K562 (cell line): ENCODE results near the gene DNAJC18. TPM values are rescaled to one million over a fixed set of nuclear protein-coding genes. Genes with fewer than 3 reads are reported as not detected.

Experiments used
- C11orf30 ChIP-seq: fragments of 450-650 bp; IDR thresholded peaks from 2 replicates; pipeline ENCODE4 v1.6.1; 2016; ENCODE audit warnings: low read depth, mild to moderate bottlenecking
- CGGBP1 ChIP-seq: fragments of 250-450 bp; sonication (Bioruptor Pico); IDR thresholded peaks from 2 replicates; pipeline ENCODE4 v1.9.0; 2021; ENCODE audit warnings: mild to moderate bottlenecking
- CHAMP1 ChIP-seq: fragments of 450-650 bp; IDR thresholded peaks from 2 replicates; pipeline ENCODE4 v1.6.1; 2016; ENCODE audit warnings: mild to moderate bottlenecking
- COPS2 ChIP-seq: fragments of 450-650 bp; conservative IDR thresholded peaks from 2 replicates; pipeline ENCODE4 v1.6.1; 2016; ENCODE audit warnings: mild to moderate bottlenecking, moderate library complexity
- CTCF ChIP-seq, 3 experiments: IDR thresholded peaks in 2 of 3; conservative IDR thresholded peaks in 1 of 3; 2 replicates each; pipeline ENCODE4 v1.5.1; 2011 to 2012; ENCODE audit warnings: low read length in 3 of 3, mild to moderate bottlenecking in 3 of 3, control low read depth in 2 of 3, improper control_type of control experiment in 1 of 3, inconsistent platforms in 1 of 3, low read depth in 1 of 3, mixed read lengths in 1 of 3, moderate library complexity in 1 of 3; ENCODE audit not compliant: insufficient read depth in 2 of 3
- E2F5 ChIP-seq: sonication (generic); formaldehyde crosslinking; IDR thresholded peaks from 2 replicates; pipeline ENCODE4 v1.8.0; 2022; ENCODE audit warnings: mild to moderate bottlenecking, missing genetic modification reagents
- ETS2 ChIP-seq: IDR thresholded peaks from 2 replicates; pipeline ENCODE4 v1.6.1; 2016; ENCODE audit warnings: borderline replicate concordance, missing genetic modification characterization, mild to moderate bottlenecking, moderate library complexity, missing compliant biosample characterization; ENCODE audit not compliant: poor library complexity, severe bottlenecking
- HLTF ChIP-seq: fragments of 450-650 bp; IDR thresholded peaks from 2 replicates; pipeline ENCODE4 v1.6.1; 2016
- MAFG ChIP-seq: fragments of 450-650 bp; conservative IDR thresholded peaks from 2 replicates; pipeline ENCODE4 v1.6.1; 2016; ENCODE audit warnings: missing genetic modification characterization, missing compliant biosample characterization
- MTF1 ChIP-seq: fragments of 250-450 bp; sonication (Bioruptor Pico); IDR thresholded peaks from 2 replicates; pipeline ENCODE4 v1.9.0; 2021; ENCODE audit warnings: moderate library complexity, mild to moderate bottlenecking, inconsistent platforms, borderline replicate concordance
- OTX1 ChIP-seq: fragments of 450-650 bp; formaldehyde crosslinking; IDR thresholded peaks from 2 replicates; pipeline ENCODE4 v1.4.0; 2022; ENCODE audit warnings: mild to moderate bottlenecking
- POU5F1 ChIP-seq: fragments of 150-350 bp; IDR thresholded peaks from 2 replicates; pipeline ENCODE4 v1.6.1; 2014; ENCODE audit warnings: borderline replicate concordance, low read length, low read depth, mild to moderate bottlenecking; ENCODE audit not compliant: partially characterized antibody
- RFX5 ChIP-seq: IDR thresholded peaks from 2 replicates; pipeline ENCODE4 v1.6.1; 2011; ENCODE audit warnings: low read depth, mild to moderate bottlenecking, improper control_type of control experiment, low read length
- SIRT6 ChIP-seq: IDR thresholded peaks from one replicate; pipeline ENCODE4 v1.6.1; 2012; ENCODE audit warnings: low read depth, mild to moderate bottlenecking, control low read depth, inconsistent platforms, low read length, moderate library complexity
- SMARCA4 ChIP-seq: fragments of 450-650 bp; IDR thresholded peaks from 2 replicates; pipeline ENCODE4 v1.6.1; 2016
- TCF15 ChIP-seq: fragments of 250-450 bp; sonication (Bioruptor Pico); IDR thresholded peaks from 2 replicates; pipeline ENCODE4 v1.8.0; 2022; ENCODE audit warnings: moderate library complexity, mild to moderate bottlenecking, inconsistent platforms
- WHSC1 ChIP-seq: IDR thresholded peaks from one replicate; pipeline ENCODE4 v1.6.1; 2012; ENCODE audit warnings: low read length, control low read depth, inconsistent platforms
- ZFP91 ChIP-seq: sonication (generic); formaldehyde crosslinking; IDR thresholded peaks from 2 replicates; pipeline ENCODE4 v1.8.0; 2022; ENCODE audit warnings: mild to moderate bottlenecking, missing genetic modification reagents
- ZNF41 ChIP-seq: fragments of 250-450 bp; sonication (Bioruptor Pico); conservative IDR thresholded peaks from 2 replicates; pipeline ENCODE4 v1.4.0; 2020; ENCODE audit warnings: mild to moderate bottlenecking
- polyA plus RNA-seq, 8 experiments: library from polyadenylated mRNA; depleted of rRNA in 4 of 8; stranded (reverse) in 5 of 8; unstranded in 3 of 8; fragments of >200 nt; fragmentation: Nextera tagmentation in 2 of 8; fragmentation: Illumina TruSeq in 1 of 8; extraction: Ambion mirVana in 2 of 8; extraction: Trizol in 1 of 8; gene quantifications; 2 replicates each; pipeline versions ENCODE4 v1.2.1 to v1.2.3, GENCODE V29; 2011 to 2014; ENCODE audit warnings: inconsistent platforms in 1 of 8, missing spikeins in 1 of 8
- total RNA-seq, 7 experiments: library from RNA; depleted of rRNA in 6 of 7; stranded (reverse); fragments of >200 nt in 6 of 7; fragmentation: Illumina TruSeq in 2 of 7; extraction: Trizol in 2 of 7; gene quantifications; 2 replicates each; pipeline versions ENCODE4 v1.2.1 to v1.2.3, GENCODE V29; 2011 to 2021; ENCODE audit warnings: low replicate concordance in 1 of 7

DNAJC18 gene
- total and polyA plus RNA-seq, 9 of the 15 experiments (the other 6 are each of a cell fraction or from before 2014, with no cell fraction given): 1.5 to 13.3 (median 7.5) TPM

- TF ChIP-seq SIRT6 (no peak), MTF1 (CRISPR knock-in tag) (no peak), RFX5 (no peak), POU5F1 (no peak), ZFP91 (no peak), MAFG (no peak), ETS2 (no peak), OTX1 (no peak), E2F5 (CRISPR knock-in tag) (no peak), HLTF (no peak), COPS2 (no peak), CTCF (IDR thresholded peaks at IDR 0.05 in 2 of 3, conservative IDR thresholded peaks at IDR 0.05 in 1 of 3; ENCODE audit: insufficient read depth in 2 of 3, low read depth in 1 of 3, low read length in 3 of 3) (no peak; a peak in 1 of 6 replicates), CGGBP1 (CRISPR knock-in tag) (no peak), C11orf30 (no peak), WHSC1 (no peak), ZNF41 (CRISPR knock-in tag) (no peak), TCF15 (no peak), SMARCA4 (peak; percentile 80), CHAMP1 (peak; percentile 55; the same call in 1 of the 2 replicates)
Observed at GRCh38 chr5:139474890-139475791, 35.8 kb upstream of the DNAJC18 start (continued).
